ENCODE results near the gene PEX11B. TPM values are rescaled to one million over a fixed set of nuclear protein-coding genes. Genes with fewer than 3 reads are reported as not detected.
A peak's percentile ranks its signal among the peaks of the same experiment; 100 is the strongest.

PEX11B gene
- total RNA-seq, 1 experiment from 2014 or later = 13.7 TPM

DNA sequence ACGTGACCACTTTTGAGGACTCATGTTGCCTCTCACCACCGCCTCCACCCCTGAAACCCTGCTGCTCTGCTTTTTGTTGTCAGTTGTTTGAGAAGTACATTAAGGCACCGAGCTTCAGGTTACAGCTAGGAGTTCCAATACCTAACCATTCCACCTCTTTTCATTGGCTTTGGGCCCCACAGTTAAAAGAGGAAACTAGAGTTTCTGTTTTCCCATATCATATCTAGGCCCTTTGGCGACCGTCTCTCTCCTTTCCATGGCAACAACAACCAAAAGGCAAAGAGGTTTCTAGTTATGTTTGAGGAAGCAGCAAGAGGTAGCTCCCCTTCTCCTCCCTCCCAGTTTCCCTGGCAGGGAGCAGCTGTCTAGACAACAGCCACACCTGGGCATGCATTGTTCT is 38.7 kb downstream of the PEX11B start:
- Mint-ChIP-seq H3K4me1 (peaks cover 32 to 34% of the 10 kb centered on the region in 2 experiments), H3K27ac (peak overlapping the region in 2 of 3 experiments; percentile 23 to 69; a peak in 2 of 7 replicates), H3K36me3 (ENCODE audit: insufficient read depth in 1 of 3, low read depth in 3 of 3) (no peaks in the 10 kb centered on the region), H3K27me3 (ENCODE audit: low read depth) (peaks cover 50% of the 10 kb centered on the region), H3K9me3 (no peaks in the 10 kb centered on the region), H3K4me3 (peak overlapping the region in 1 of 2 experiments; percentile 25; a peak in 2 of 5 replicates)
- Histone ChIP-seq H3K27ac (ENCODE audit: insufficient read length, low read depth, low read length) (no peak overlapping the region), H3K27me3 (ENCODE audit: insufficient read depth, low read length) (peaks cover 2% of the 10 kb centered on the region; the same call in 1 of the 2 replicates), H2BK120ac (ENCODE audit: low read depth, low read length, poor library complexity, severe bottlenecking) (no peak overlapping the region), H2BK5ac (ENCODE audit: insufficient read length, low read length) (no peak overlapping the region), H2BK20ac (ENCODE audit: low read depth, low read length, poor library complexity, severe bottlenecking) (no peak overlapping the region), H3K23me2 (ENCODE audit: insufficient read length, low read depth, low read length, poor library complexity, severe bottlenecking) (no peaks in the 10 kb centered on the region), H4K20me1 (ENCODE audit: control insufficient read depth, insufficient read depth, insufficient read length) (no peaks in the 10 kb centered on the region), H3K9me3 (ENCODE audit: control insufficient read depth, low read depth, low read length) (no peaks in the 10 kb centered on the region), H2AK5ac (ENCODE audit: insufficient read length, low read length) (no peak overlapping the region), H3K18ac (ENCODE audit: insufficient read length, low read depth, low read length) (no peak overlapping the region), H4K91ac (ENCODE audit: insufficient read length, low read depth, low read length) (no peak overlapping the region), H3K4me2 (ENCODE audit: insufficient read depth, insufficient read length, low read length) (no peak overlapping the region), H4K5ac (ENCODE audit: insufficient read length, low read depth, low read length) (no peak overlapping the region), H3K4me1 (ENCODE audit: insufficient read depth, low read length) (peaks cover 7% of the 10 kb centered on the region; the same call in 1 of the 2 replicates), H3K56ac (ENCODE audit: insufficient read length, low read depth, low read length) (no peak overlapping the region), H2BK15ac (ENCODE audit: low read depth, low read length) (no peak overlapping the region), H3K4ac (ENCODE audit: low read depth, low read length) (no peak overlapping the region), H2BK12ac (ENCODE audit: insufficient read length, low read depth, low read length) (no peak overlapping the region), H4K8ac (replicated peaks; ENCODE audit: insufficient read length, low read depth, low read length) (no peak overlapping the region), H3K79me2 (ENCODE audit: insufficient read depth, low read length) (no peaks in the 10 kb centered on the region), H3K79me1 (ENCODE audit: insufficient read depth, low read depth, low read length, poor library complexity, severe bottlenecking) (no peaks in the 10 kb centered on the region), H3K9ac (ENCODE audit: extremely low read depth, insufficient read length, low read length) (no peak overlapping the region), H3T11ph (ENCODE audit: low read length) (no peak overlapping the region), H3K23ac (ENCODE audit: insufficient read length, low read depth, low read length) (no peak overlapping the region), H2AFZ (ENCODE audit: low read length) (peak overlapping the region; percentile 14), H3K14ac (ENCODE audit: insufficient read depth, low read length) (no peak overlapping the region)
- DNase-seq = no peak
- WGBS (ENCODE audit: extremely low coverage, insufficient read length, low lambda C conversion rate) = no CpG with 5 or more reads among the region's 5 CpGs
- TF ChIP-seq, protein P1, sequence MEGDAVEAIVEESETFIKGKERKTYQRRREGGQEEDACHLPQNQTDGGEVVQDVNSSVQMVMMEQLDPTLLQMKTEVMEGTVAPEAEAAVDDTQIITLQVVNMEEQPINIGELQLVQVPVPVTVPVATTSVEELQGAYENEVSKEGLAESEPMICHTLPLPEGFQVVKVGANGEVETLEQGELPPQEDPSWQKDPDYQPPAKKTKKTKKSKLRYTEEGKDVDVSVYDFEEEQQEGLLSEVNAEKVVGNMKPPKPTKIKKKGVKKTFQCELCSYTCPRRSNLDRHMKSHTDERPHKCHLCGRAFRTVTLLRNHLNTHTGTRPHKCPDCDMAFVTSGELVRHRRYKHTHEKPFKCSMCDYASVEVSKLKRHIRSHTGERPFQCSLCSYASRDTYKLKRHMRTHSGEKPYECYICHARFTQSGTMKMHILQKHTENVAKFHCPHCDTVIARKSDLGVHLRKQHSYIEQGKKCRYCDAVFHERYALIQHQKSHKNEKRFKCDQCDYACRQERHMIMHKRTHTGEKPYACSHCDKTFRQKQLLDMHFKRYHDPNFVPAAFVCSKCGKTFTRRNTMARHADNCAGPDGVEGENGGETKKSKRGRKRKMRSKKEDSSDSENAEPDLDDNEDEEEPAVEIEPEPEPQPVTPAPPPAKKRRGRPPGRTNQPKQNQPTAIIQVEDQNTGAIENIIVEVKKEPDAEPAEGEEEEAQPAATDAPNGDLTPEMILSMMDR (conservative IDR thresholded peaks at IDR 0.05) = no peak

All from H9 (cell line).